ENCODE data around the gene TIPARP.

- TF ChIP-seq, protein P1, sequence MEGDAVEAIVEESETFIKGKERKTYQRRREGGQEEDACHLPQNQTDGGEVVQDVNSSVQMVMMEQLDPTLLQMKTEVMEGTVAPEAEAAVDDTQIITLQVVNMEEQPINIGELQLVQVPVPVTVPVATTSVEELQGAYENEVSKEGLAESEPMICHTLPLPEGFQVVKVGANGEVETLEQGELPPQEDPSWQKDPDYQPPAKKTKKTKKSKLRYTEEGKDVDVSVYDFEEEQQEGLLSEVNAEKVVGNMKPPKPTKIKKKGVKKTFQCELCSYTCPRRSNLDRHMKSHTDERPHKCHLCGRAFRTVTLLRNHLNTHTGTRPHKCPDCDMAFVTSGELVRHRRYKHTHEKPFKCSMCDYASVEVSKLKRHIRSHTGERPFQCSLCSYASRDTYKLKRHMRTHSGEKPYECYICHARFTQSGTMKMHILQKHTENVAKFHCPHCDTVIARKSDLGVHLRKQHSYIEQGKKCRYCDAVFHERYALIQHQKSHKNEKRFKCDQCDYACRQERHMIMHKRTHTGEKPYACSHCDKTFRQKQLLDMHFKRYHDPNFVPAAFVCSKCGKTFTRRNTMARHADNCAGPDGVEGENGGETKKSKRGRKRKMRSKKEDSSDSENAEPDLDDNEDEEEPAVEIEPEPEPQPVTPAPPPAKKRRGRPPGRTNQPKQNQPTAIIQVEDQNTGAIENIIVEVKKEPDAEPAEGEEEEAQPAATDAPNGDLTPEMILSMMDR (IDR thresholded peaks at IDR 0.05): no peak
- no peak for TF ChIP-seq POLR2AphosphoS5 (IDR thresholded peaks at IDR 0.05)
Observed at GRCh38 chr3:156750191-156750873, 75.9 kb downstream of the TIPARP start.
